ENCODE data around the gene NCOA3. TPM values are rescaled to one million over a fixed set of nuclear protein-coding genes. Genes with fewer than 3 reads are reported as not detected.

The NCOA3 gene
- total RNA-seq, 1 donor from 2014 or later, result 24.6 TPM

DNA sequence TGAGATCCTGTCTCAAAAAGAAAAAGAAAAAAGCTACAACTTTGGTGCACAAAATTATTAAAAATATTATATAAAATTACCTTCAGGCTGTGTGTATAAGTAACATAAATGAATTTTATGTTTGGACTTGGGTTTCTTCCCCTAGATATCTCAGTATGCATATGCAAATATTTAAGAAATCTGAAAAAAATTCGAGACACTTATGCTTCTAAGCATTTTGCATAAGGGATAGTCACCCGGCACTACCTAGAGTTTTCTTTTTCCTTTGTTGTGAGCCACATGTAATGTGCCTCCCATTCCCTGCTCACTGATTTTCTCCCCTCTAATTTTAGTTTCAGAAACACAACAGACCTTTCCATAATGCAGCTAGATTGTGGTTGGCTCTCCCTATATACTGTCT, 79.4 kb downstream of the NCOA3 start:
- no peaks in the 10 kb centered on the region for H3K27me3 Mint-ChIP-seq (ENCODE audit: unreplicated experiment)
- H3K4me1 Mint-ChIP-seq (ENCODE audit: low read depth, unreplicated experiment), result peaks cover 14% of the 10 kb centered on the region
- H3K9me3 Mint-ChIP-seq (ENCODE audit: unreplicated experiment), result no peaks in the 10 kb centered on the region
- H3K4me3 Mint-ChIP-seq (ENCODE audit: unreplicated experiment), result no peak overlapping the region
- DNase-seq, result no peak
- H3K27ac Mint-ChIP-seq (ENCODE audit: unreplicated experiment), result no peak overlapping the region
- H3K36me3 Mint-ChIP-seq (ENCODE audit: unreplicated experiment), result no peaks in the 10 kb centered on the region
- TF ChIP-seq, protein P1, sequence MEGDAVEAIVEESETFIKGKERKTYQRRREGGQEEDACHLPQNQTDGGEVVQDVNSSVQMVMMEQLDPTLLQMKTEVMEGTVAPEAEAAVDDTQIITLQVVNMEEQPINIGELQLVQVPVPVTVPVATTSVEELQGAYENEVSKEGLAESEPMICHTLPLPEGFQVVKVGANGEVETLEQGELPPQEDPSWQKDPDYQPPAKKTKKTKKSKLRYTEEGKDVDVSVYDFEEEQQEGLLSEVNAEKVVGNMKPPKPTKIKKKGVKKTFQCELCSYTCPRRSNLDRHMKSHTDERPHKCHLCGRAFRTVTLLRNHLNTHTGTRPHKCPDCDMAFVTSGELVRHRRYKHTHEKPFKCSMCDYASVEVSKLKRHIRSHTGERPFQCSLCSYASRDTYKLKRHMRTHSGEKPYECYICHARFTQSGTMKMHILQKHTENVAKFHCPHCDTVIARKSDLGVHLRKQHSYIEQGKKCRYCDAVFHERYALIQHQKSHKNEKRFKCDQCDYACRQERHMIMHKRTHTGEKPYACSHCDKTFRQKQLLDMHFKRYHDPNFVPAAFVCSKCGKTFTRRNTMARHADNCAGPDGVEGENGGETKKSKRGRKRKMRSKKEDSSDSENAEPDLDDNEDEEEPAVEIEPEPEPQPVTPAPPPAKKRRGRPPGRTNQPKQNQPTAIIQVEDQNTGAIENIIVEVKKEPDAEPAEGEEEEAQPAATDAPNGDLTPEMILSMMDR (IDR thresholded peaks at IDR 0.05; ENCODE audit: partially characterized antibody, unreplicated experiment), result no peak

DNA sequence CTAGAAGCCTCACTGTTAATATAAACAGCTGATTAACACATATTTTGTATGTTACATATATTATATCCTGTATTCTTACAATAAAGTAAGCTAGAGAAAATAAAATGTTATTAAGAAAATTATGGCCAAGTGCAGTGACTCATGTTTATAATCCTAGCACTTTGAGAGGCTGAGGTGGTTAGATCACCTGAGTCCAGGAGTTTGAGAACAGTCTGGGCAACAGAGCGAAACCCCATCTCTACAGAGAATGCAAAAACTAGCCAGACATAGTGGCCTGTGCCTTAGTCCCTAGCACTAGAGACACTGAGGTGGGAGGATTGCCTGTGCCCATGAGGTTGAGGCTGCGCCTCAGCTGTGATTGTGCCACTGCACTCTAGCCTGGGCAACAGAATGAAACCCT, 81.9 kb downstream of the NCOA3 start:
- TF ChIP-seq, protein P1 (IDR thresholded peaks at IDR 0.05; ENCODE audit: partially characterized antibody, unreplicated experiment), result no peak
- peaks cover 17% of the 10 kb centered on the region for H3K4me1 Mint-ChIP-seq (ENCODE audit: low read depth, unreplicated experiment)
- no peaks in the 10 kb centered on the region for H3K36me3 Mint-ChIP-seq (ENCODE audit: unreplicated experiment)
- H3K27me3 Mint-ChIP-seq (ENCODE audit: unreplicated experiment), result no peaks in the 10 kb centered on the region
- no peak for DNase-seq
- H3K9me3 Mint-ChIP-seq (ENCODE audit: unreplicated experiment), result no peaks in the 10 kb centered on the region
- no peak overlapping the region for H3K4me3 Mint-ChIP-seq (ENCODE audit: unreplicated experiment)
- H3K27ac Mint-ChIP-seq (ENCODE audit: unreplicated experiment), result no peak overlapping the region

DNA sequence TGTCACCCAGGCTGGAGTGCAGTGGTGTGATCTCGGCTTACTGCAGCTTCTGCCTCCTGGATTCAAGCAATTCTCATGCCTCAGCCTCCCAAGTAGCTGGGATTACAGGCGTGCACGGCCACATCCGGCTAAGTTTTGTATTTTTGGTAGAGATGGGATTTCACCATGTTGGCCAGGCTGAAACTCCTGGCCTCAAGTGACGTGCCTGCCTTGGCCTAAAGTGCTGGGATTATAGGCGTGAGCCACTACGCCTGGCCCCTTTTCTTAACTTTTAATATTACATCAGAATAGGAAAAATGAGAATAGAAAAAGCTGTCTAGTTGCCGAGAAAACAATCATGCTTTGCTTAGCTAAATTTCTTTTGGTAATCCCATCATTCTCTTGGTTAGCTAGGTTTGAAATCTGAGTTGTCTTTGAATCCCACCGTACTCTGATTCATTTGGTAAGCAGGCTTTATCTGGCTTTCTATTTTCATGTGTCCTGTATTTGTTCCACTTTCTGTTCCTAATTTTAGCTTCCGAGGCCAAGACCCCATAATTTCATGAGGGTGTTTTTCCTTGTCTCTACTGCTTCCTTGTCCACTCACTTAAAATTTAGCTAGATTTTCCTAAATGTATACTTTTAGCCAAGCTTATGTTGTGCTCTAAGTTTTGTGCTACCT, 83.5 kb downstream of the NCOA3 start:
- Mint-ChIP-seq H3K9me3 (ENCODE audit: unreplicated experiment) (no peaks in the 10 kb centered on the region), H3K36me3 (ENCODE audit: unreplicated experiment) (no peaks in the 10 kb centered on the region), H3K27me3 (ENCODE audit: unreplicated experiment) (no peaks in the 10 kb centered on the region), H3K27ac (ENCODE audit: unreplicated experiment) (no peak overlapping the region), H3K4me1 (ENCODE audit: low read depth, unreplicated experiment) (peaks cover 17% of the 10 kb centered on the region), H3K4me3 (ENCODE audit: unreplicated experiment) (no peak overlapping the region)
- no peak for DNase-seq
- TF ChIP-seq, protein P1 (IDR thresholded peaks at IDR 0.05; ENCODE audit: partially characterized antibody, unreplicated experiment), result no peak

DNA sequence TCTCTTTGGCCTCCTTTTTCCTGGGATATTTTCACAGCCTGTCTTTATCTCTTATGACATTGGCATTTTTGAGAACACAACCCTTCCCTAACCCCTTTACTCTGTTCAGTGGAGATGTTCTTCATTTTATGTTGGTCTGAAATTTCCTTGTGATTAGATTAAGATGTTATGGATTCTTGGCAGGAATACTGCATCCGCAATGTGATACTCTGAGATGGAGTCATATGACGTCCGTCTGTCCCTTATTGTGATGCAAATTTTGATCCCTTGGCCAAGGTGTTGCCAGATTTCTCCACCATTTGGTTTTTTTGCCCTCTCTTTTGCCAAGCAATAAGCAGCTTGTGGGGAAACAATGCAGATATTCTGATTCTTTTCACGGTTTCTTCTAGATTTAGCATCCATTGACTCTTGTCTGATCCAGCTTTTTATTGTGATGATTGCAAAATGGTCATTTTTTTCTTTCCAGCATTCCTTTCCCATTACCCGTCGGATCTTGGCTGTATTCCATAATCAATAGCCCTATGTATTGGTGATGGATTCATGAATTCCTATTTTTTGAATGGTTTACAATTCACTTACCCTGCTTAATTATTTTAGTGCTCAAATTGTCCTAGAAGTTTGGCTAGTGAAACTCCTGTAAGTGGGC, 85.1 kb downstream of the NCOA3 start:
- H3K4me1 Mint-ChIP-seq (ENCODE audit: low read depth, unreplicated experiment), result peaks cover 17% of the 10 kb centered on the region
- TF ChIP-seq, protein P1 (IDR thresholded peaks at IDR 0.05; ENCODE audit: partially characterized antibody, unreplicated experiment), result no peak
- peak overlapping the region; percentile 73 for H3K27ac Mint-ChIP-seq (ENCODE audit: unreplicated experiment)
- H3K27me3 Mint-ChIP-seq (ENCODE audit: unreplicated experiment), result no peaks in the 10 kb centered on the region
- peak overlapping the region; percentile 5 for H3K4me3 Mint-ChIP-seq (ENCODE audit: unreplicated experiment)
- no peaks in the 10 kb centered on the region for H3K9me3 Mint-ChIP-seq (ENCODE audit: unreplicated experiment)
- DNase-seq, result no peak
- no peaks in the 10 kb centered on the region for H3K36me3 Mint-ChIP-seq (ENCODE audit: unreplicated experiment)

DNA sequence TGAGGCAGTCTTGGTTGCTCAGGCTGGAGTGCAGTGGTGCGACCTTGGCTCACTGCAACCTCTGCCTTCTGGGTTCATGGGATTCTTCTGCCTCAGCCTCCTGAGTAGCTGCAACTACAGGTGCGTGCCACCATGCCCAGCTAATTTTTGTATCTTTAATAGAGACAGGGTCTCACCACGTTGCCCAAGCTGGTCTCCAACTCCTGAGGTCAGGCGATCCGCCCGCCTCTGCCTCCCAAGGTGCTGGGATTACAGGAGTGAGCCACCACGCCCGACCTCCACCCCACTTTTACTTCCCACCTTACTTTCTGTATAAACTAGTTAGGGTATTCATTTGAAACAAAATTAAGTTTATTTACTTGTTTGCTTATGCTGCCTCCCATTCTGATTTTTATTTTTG, 86.5 kb downstream of the NCOA3 start:
- TF ChIP-seq, protein P1 (IDR thresholded peaks at IDR 0.05; ENCODE audit: partially characterized antibody, unreplicated experiment), result no peak
- no peak for DNase-seq
- Mint-ChIP-seq H3K36me3 (ENCODE audit: unreplicated experiment) (no peaks in the 10 kb centered on the region), H3K4me1 (ENCODE audit: low read depth, unreplicated experiment) (peaks cover 17% of the 10 kb centered on the region), H3K27ac (ENCODE audit: unreplicated experiment) (no peak overlapping the region), H3K4me3 (ENCODE audit: unreplicated experiment) (no peak overlapping the region), H3K27me3 (ENCODE audit: unreplicated experiment) (no peaks in the 10 kb centered on the region), H3K9me3 (ENCODE audit: unreplicated experiment) (no peaks in the 10 kb centered on the region)

Measured in glutamatergic neuron (in vitro differentiated cells).